GM06990 (cell line): ENCODE data around the gene GRM8.

Experiments
- DNase-seq: peaks from one replicate; pipeline ENCODE4 v3.0.0-alpha.2; 2011; ENCODE audit not compliant: insufficient read length; ENCODE audit errors: extremely low read depth
- H3K27me3 ChIP-seq: replicated peaks from 2 replicates; pipeline ENCODE4 v1.6.0; 2011; ENCODE audit warnings: low read length; ENCODE audit not compliant: control insufficient read depth, insufficient read depth
- H3K36me3 ChIP-seq: 2 replicates; pipeline ENCODE4 v1.5.1; 2011; ENCODE audit warnings: low read length; ENCODE audit not compliant: control insufficient read depth, insufficient read depth
- H3K4me3 ChIP-seq: replicated peaks from 2 replicates; pipeline ENCODE4 v1.5.1; 2011; ENCODE audit warnings: low read depth, mild to moderate bottlenecking, control low read depth, low read length
- TF ChIP-seq, protein P1 (sequence below): IDR thresholded peaks from 2 replicates; pipeline ENCODE4 v1.5.1; 2011; ENCODE audit warnings: low read length, control low read depth, mild to moderate bottlenecking, inconsistent platforms; ENCODE audit not compliant: insufficient read depth, poor library complexity, severe bottlenecking

GRM8 gene

DNA sequence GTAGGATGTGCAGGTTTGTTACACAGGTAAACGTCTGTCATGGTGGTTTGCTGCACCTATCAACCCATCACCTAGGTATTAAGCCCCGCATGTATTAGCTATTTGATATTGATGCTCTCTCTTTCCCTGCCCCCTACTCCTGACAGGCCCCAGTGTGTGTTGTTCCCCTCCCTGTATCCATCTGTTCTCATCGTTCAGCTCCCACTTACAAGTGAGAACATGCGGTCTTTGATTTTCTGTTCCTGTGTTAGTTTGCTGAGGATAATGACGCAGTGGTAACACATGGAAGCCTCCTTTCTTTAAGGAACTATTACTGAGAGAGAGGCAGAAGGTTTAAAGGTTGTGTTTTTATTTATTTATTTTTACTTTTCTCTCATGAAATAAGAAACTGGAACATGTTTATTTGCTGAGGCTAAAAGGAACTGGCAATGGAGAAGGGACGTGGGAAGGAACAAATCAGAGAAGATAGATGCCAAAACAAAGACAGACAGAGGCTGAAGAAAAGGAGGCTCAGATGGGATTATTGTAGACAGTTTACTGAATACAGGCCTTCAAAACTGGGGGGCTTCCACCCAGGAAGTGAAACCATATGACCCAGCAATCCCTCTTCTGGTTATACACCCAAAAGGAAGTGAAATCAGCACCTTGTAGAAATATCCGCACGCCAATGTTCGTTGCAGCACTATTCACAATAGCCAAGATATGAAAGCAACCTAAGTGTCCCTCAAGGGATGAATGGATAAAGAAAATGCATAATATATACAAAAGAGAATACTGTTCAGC, 556.3 kb downstream of the GRM8 start:
- TF ChIP-seq, protein P1, sequence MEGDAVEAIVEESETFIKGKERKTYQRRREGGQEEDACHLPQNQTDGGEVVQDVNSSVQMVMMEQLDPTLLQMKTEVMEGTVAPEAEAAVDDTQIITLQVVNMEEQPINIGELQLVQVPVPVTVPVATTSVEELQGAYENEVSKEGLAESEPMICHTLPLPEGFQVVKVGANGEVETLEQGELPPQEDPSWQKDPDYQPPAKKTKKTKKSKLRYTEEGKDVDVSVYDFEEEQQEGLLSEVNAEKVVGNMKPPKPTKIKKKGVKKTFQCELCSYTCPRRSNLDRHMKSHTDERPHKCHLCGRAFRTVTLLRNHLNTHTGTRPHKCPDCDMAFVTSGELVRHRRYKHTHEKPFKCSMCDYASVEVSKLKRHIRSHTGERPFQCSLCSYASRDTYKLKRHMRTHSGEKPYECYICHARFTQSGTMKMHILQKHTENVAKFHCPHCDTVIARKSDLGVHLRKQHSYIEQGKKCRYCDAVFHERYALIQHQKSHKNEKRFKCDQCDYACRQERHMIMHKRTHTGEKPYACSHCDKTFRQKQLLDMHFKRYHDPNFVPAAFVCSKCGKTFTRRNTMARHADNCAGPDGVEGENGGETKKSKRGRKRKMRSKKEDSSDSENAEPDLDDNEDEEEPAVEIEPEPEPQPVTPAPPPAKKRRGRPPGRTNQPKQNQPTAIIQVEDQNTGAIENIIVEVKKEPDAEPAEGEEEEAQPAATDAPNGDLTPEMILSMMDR, result no peak
- H3K4me3 ChIP-seq, result no peak overlapping the region

DNA sequence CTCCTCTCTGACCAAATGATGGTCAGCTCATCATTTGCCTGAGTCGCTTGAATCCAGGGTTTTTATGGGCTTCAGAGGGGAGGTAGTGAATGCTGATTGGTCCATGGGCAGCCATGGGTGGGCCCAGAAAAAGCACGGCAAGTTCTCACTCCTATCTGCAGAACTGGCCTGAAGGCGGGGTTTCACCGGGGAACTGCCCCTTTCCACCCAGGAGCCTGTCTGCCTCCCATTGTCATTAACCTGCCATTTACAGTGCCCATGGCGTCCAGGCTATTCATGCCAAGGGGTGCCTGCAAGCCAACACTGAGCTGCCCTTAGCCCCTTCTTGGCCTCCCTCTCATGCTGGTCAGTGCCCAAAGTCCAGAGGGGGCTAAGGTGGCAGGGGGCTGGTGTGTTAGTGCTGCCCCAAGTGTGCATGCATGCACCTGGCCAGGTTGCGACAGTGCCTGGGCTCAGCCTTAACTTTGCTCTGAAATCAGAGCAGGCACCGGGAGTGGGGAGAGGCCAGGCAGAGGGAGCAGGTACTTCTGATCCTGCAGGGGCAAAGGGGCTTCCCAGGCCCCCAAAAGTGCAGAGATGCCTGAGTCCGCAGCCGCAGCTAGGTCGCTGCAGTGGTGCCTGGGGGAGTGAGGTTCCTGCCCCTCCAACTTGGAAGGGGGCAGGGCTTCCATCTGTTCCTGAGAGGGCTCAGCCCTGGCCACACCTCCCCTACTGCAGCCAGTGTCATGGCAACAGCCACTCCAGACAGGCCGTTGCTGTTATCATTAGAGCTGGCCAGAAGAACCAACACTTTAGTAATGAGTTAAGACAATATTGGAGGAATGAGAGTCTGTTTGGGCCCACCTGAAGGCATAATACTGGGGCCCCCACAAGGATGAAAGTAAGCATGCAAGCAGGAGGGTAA, 561.6 kb downstream of the GRM8 start:
- DNase-seq, result no peak
- TF ChIP-seq, protein P1, result no peak
- no peak overlapping the region for H3K4me3 ChIP-seq
- no peaks in the 10 kb centered on the region for H3K36me3 ChIP-seq
- H3K27me3 ChIP-seq, result no peaks in the 10 kb centered on the region

More for the DNA sequence above, 556.3 kb downstream of the GRM8 start:
- DNase-seq, result no peak
- H3K27me3 ChIP-seq, result no peaks in the 10 kb centered on the region
- no peaks in the 10 kb centered on the region for H3K36me3 ChIP-seq

DNA sequence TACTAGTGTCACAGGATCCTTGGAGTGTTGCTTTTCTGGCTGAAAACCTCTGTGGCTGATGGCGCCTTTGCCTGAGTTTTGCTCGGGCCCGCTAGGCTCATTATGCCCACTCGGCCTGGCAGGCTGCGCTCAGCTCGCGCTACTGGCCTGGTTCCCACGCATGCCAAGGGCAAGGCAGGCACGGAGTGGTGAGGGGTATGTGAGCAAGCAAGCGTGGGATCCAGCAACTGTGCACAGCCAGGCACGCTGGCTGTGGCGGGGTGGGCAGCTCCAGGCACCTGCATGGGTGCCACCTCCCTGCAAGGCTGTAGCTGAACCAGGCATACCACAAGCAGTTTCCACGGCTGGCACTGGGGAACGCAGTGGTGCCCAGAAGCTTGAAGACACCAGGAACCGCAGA, 562.6 kb downstream of the GRM8 start:
- no peaks in the 10 kb centered on the region for H3K36me3 ChIP-seq
- no peak for DNase-seq
- H3K27me3 ChIP-seq, result no peaks in the 10 kb centered on the region
- H3K4me3 ChIP-seq, result no peak overlapping the region
- TF ChIP-seq, protein P1, result no peak

DNA sequence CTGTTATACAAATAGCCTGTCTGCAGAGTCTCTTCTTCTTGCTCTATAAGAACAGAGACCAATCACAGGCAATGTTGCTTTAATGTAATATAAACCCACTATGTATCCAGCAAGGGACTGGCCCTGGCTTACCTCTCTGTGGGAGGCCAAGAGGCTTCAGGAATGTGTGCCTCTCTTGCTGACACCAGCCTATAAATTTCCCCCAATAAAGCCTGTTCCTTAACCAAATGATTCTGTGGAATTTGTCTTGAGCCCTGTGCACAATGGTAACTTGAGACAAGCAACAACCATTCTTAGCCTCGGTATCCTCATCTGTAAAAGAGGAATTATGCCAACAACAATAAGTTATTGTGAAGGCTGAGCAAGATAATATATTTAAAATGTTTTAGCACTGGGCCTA, 563.7 kb downstream of the GRM8 start:
- no peaks in the 10 kb centered on the region for H3K27me3 ChIP-seq
- no peak overlapping the region for H3K4me3 ChIP-seq
- no peaks in the 10 kb centered on the region for H3K36me3 ChIP-seq
- no peak for DNase-seq
- TF ChIP-seq, protein P1, result no peak

DNA sequence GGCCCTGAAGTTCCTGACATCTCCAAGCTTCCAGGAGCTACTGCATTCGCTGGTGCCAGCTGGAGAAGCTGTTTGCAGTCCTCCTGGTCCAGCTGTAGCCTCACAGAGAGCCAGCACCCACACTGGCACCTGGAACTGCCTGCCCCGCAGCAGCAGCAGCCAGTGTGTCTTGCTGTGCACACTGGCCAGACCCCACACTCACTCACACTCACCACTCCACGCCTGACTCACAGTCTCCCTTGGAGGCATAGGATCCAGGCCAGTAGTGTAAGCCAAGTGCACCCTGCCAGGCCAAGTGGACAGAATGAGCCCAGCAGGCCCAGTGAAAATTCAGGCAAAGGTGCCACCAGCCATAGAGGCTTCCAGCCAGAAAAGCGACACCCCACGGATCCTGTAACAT, 566.3 kb downstream of the GRM8 start:
- DNase-seq, result no peak
- H3K27me3 ChIP-seq, result no peaks in the 10 kb centered on the region
- no peaks in the 10 kb centered on the region for H3K36me3 ChIP-seq
- no peak overlapping the region for H3K4me3 ChIP-seq
- TF ChIP-seq, protein P1, result no peak
